Glutamatergic neuron (in vitro differentiated cells): ENCODE results near the gene UGT1A7. TPM values are rescaled to one million over a fixed set of nuclear protein-coding genes. Genes with fewer than 3 reads are reported as not detected.

Experiments
- DNase-seq: peaks from one replicate; pipeline ENCODE4 v3.0.0; 2022
- H3K27ac Mint-ChIP-seq: one replicate; pipeline ENCODE4 v1.8.0; 2020; ENCODE audit warnings: mild to moderate bottlenecking, mixed read lengths, inconsistent platforms; ENCODE audit not compliant: unreplicated experiment
- H3K27me3 Mint-ChIP-seq: one replicate; pipeline ENCODE4 v1.8.0; 2020; ENCODE audit warnings: mild to moderate bottlenecking, moderate library complexity, mixed read lengths, inconsistent platforms; ENCODE audit not compliant: unreplicated experiment
- H3K36me3 Mint-ChIP-seq: one replicate; pipeline ENCODE4 v1.8.0; 2020; ENCODE audit warnings: mild to moderate bottlenecking, mixed read lengths, inconsistent platforms; ENCODE audit not compliant: unreplicated experiment
- H3K4me1 Mint-ChIP-seq: one replicate; pipeline ENCODE4 v1.8.0; 2020; ENCODE audit warnings: mild to moderate bottlenecking, low read depth, mixed read lengths, inconsistent platforms; ENCODE audit not compliant: unreplicated experiment
- H3K4me3 Mint-ChIP-seq: one replicate; pipeline ENCODE4 v1.8.0; 2020; ENCODE audit warnings: mild to moderate bottlenecking, mixed read lengths, inconsistent platforms; ENCODE audit not compliant: unreplicated experiment
- H3K9me3 Mint-ChIP-seq: one replicate; pipeline ENCODE4 v1.8.0; 2020; ENCODE audit warnings: mild to moderate bottlenecking, moderate library complexity, mixed read lengths, inconsistent platforms; ENCODE audit not compliant: unreplicated experiment
- total RNA-seq: library from RNA; stranded (reverse); fragmentation: NEBNext Ultra II Directional; extraction: Animal tissue kit (Norgen Biotek cat#: 25700); gene quantifications from one replicate; pipeline ENCODE4 v1.2.1, GENCODE V29; 2021; ENCODE audit not compliant: unreplicated experiment
- TF ChIP-seq, protein P1 (sequence below): fragments of 200-600 bp; sonication (generic); IDR thresholded peaks from one replicate; pipeline ENCODE4 v1.5.0; 2021; ENCODE audit not compliant: partially characterized antibody, unreplicated experiment

The UGT1A7 gene
- total RNA-seq, 1 donor from 2014 or later: not detected

DNA sequence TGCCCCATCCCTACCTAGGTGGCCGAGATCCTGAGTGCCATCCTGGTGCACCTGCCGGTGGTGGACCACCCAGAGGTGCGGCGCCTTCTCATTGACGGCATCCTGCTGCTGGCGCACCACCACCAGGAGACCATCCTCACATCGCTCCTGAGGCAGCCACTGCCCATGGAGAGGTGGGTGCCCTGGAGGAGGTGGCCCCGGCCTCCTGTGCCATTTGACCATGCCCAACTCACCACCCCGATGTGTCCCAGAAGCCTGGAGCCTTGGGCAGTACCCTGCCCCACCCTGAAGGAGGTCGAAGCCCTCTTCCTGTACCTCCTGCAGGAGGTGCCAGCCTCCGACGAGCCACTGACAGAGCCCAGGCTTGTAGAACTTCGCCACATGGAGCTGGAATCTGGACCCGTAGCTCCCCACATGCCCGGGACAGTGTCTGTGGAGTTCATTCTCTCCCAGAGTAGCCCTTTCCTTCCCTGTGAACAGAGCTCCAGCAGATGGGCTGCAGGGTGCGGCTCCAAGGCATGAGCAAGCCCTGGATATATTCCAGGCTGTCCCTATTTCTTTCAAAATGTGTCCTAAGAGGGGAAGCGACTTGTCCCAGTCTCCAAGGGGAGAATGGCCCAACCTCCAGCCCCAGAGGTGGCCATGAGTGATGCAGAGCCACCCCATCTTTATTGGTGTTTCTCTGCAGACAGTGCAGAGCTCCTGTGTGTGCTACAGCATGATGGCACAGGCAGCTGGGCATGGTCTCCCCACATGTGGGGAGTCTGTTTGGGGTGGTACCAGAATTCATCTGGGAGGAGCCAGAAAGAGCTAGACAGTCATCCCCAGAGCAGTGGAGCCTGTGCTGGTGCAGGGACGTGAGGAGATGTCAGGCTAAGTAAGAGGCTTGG lies 138.4 kb downstream of the UGT1A7 start:
- Mint-ChIP-seq H3K27ac (no peak overlapping the region), H3K27me3 (peaks cover 7% of the 10 kb centered on the region), H3K36me3 (no peaks in the 10 kb centered on the region), H3K4me1 (peaks cover 3% of the 10 kb centered on the region), H3K9me3 (peaks cover 4% of the 10 kb centered on the region), H3K4me3 (no peak overlapping the region)
- TF ChIP-seq, protein P1, sequence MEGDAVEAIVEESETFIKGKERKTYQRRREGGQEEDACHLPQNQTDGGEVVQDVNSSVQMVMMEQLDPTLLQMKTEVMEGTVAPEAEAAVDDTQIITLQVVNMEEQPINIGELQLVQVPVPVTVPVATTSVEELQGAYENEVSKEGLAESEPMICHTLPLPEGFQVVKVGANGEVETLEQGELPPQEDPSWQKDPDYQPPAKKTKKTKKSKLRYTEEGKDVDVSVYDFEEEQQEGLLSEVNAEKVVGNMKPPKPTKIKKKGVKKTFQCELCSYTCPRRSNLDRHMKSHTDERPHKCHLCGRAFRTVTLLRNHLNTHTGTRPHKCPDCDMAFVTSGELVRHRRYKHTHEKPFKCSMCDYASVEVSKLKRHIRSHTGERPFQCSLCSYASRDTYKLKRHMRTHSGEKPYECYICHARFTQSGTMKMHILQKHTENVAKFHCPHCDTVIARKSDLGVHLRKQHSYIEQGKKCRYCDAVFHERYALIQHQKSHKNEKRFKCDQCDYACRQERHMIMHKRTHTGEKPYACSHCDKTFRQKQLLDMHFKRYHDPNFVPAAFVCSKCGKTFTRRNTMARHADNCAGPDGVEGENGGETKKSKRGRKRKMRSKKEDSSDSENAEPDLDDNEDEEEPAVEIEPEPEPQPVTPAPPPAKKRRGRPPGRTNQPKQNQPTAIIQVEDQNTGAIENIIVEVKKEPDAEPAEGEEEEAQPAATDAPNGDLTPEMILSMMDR: no peak
- DNase-seq: no peak

DNA sequence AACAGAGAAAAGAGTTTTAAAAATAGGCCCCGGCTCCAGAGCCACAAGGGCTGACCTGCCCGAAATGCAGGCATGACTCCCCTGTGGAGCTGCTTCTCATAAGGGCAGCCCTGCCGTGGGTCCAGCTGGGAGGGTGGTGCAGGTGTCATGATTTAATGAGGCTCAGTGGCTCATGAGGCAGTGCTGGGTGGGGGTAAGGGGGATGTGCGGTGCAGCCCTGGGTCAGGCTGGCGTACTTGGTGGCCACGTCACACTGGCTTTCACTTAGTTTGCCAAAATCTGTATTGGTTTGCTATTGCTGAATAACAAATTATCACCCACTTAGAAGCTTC lies 139.0 kb downstream of the UGT1A7 start:
- Mint-ChIP-seq H3K4me1 (peaks cover 3% of the 10 kb centered on the region), H3K9me3 (peaks cover 4% of the 10 kb centered on the region), H3K27me3 (peaks cover 7% of the 10 kb centered on the region), H3K36me3 (no peaks in the 10 kb centered on the region), H3K27ac (no peak overlapping the region), H3K4me3 (no peak overlapping the region)
- DNase-seq: no peak
- TF ChIP-seq, protein P1: no peak

DNA sequence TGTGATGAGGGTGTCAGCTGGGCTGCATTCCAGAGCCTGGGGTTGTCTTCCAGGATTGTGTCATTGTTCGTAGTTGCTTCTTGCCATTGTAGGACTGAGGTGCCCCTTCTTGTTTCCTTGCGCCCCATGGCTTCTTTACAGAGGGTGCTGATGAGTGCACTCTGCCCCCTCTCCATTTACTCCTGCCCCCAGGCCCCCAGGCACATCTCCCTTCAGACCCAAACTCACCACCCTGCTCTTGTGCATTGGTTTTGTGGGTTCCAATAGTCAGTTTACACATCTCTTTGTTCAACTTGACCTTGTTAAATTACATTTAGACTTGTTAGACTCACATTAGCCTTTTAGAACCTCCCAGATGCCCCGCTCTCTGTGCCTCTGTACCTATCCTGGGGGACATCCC lies 139.5 kb downstream of the UGT1A7 start:
- TF ChIP-seq, protein P1: no peak
- no peak overlapping the region for H3K4me3 Mint-ChIP-seq
- DNase-seq: no peak
- H3K36me3 Mint-ChIP-seq: no peaks in the 10 kb centered on the region
- H3K9me3 Mint-ChIP-seq: peaks cover 4% of the 10 kb centered on the region
- H3K4me1 Mint-ChIP-seq: peaks cover 3% of the 10 kb centered on the region
- H3K27me3 Mint-ChIP-seq: peaks cover 7% of the 10 kb centered on the region
- H3K27ac Mint-ChIP-seq: no peak overlapping the region

DNA sequence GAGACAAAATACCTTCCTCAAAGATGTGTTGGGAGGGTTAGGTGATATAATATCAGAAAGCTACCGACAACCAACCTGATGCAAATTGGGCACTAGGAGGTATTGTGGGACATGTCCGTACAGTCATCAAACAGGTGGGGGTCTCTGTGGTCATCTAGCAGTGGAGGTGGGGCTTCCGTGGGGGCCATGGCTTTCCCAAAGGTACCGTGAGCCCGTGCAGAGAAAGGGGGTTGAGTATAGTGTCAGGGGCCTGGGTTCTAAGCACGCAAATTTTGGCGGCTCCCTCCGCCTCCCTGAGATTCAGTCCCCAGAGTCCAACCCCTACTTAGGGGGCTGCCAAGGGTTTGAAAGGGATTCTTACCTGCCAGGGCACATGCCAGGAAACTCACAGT lies 140.0 kb downstream of the UGT1A7 start:
- no peaks in the 10 kb centered on the region for H3K36me3 Mint-ChIP-seq
- H3K27me3 Mint-ChIP-seq: peaks cover 7% of the 10 kb centered on the region
- H3K9me3 Mint-ChIP-seq: peaks cover 4% of the 10 kb centered on the region
- H3K27ac Mint-ChIP-seq: no peak overlapping the region
- H3K4me3 Mint-ChIP-seq: no peak overlapping the region
- TF ChIP-seq, protein P1: no peak
- no peak for DNase-seq
- H3K4me1 Mint-ChIP-seq: peaks cover under 1% of the 10 kb centered on the region

DNA sequence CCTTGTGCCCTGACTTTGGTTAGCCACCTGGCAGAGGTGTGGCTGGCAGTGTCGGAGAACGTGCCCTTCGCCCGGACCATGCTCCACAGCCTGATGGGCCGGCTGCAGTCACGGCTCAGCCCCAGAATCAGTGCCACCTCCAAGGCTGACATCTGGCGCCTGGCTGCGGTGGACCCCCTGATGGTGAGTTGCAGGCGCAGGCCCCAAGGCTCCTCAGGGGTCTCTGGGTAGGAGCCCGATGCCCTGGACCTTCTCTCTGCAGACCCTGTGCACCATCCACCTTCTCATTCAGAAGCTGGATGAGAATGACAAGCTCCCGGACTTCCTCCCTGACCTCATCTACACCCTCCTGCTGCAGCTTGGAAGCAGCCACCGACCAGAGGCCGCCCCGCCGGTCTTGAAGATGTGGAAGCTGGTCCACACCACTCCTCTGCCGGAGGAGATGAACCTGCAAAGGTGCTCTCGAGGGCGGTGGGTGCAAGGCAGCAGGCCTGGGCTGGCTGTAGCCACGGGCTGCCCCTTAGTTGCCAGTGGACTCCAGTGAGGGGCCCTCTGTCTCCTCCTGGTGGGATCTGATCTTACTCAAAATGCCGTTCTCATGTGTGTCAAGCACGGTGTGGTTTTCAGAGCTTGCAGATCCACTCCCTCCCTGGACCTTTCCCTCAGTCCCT lies 140.5 kb downstream of the UGT1A7 start:
- DNase-seq: no peak
- Mint-ChIP-seq H3K27me3 (peaks cover 7% of the 10 kb centered on the region), H3K4me3 (no peak overlapping the region), H3K27ac (no peak overlapping the region), H3K9me3 (peaks cover 4% of the 10 kb centered on the region), H3K4me1 (no peaks in the 10 kb centered on the region), H3K36me3 (no peaks in the 10 kb centered on the region)
- TF ChIP-seq, protein P1: no peak
